GM19372 (cell line): Measurements from ENCODE around the gene AQP9.

ENCODE experiments used
- ATAC-seq: cut with Tn5 transposase; IDR thresholded peaks from one replicate; pipeline ENCODE4 v1.9.1; 2021; ENCODE audit warnings: mild to moderate bottlenecking, low read depth, moderate library complexity; ENCODE audit not compliant: unreplicated experiment

AQP9 gene

DNA sequence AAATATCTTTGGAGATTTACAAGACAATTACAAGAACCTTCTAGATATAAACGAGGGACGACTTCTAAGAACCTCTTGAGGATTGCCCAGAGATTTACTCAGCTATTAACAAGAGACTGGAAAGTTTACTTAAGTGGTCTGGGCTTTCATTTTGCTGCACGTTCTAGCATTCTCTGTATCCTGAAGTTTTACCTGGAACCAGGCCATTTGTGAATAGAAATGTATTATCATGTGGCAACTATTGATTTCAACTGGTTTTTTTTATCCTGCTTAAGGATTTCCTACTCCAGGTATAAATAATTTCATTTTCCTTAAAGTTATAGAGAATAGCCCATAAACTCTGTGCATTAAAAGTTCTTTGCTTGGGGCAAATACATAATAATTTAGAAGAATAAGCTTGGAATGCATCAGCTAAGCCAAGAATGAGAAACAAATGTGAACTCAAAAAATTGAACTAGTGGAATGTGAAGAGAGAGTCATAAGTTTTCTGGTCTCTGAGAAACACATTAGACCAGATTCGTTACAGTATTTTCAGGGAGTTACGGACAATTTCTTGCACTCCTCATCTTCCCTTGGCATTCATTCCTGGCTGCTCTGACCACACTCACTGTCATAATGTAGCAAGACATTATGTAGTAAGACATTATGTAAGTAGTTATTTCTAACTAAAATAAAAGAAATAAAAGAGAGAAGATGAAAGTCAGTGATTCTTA lies 1.3 kb downstream of the AQP9 start:
- no peak for ATAC-seq

GRCh38 chr15:58139989-58140522 lies 1.9 kb downstream of the AQP9 start:
- ATAC-seq: no peak

DNA sequence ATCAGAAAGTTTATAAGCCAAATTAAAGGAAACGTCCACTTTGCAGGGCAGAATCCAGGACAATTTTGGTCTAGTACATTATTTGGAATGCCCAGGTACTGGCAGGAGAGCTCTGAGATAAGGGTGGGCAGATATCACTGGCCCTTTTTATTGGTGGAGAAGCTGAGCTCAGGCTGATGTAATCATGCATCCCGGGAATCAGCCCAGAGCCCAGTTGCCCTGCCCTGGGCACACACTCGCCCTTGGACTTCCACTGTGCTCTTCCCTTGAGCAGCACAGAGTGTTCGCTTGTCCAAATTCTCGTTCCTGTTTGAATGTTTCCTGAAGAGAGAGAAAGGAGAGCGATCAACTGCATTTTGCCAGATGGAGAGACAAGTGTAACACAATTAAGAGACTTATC lies 3.7 kb downstream of the AQP9 start:
- ATAC-seq: no peak

- ATAC-seq: no peak
Observed at GRCh38 chr15:58142827-58143461, 4.8 kb downstream of the AQP9 start.

GRCh38 chr15:58145606-58146005 lies 7.4 kb downstream of the AQP9 start:
- no peak for ATAC-seq

DNA sequence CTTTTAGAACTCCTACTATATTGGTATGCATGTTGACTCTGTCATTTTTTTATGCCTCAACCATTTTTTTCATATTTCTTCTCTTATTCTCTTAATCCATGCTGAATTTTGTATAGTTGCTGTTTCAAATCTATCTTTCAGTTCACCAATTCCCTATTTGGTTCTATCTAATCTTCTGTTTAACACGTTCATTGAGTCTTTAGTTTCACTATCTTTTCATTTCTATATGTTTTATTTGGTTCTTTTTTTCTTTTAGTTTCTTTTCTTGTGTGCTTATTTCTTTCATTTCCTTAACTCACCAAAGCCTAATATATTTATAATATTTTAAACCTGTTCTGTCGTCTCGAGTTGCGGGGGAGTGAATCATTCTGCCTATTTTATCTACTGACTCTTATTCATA lies 8.0 kb downstream of the AQP9 start:
- no peak for ATAC-seq

DNA sequence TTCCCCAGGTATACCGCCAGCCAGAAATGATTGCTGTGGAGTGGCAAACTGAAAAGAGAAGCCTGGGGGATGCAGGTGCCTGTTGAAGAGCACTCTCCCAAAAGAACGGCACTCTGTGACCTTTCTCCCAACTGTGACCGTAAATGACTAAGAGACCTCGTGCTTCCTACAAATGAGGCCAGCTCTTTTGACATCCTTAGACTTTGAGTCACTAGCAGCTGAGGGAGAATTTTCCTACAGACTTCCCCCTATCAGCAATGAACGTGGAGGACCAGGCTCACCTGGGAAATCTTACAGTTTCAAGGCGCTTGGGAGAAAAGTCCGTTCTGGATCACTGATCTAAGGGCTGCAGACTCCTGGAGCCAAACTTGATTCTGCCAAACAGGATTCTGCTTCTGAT lies 8.6 kb downstream of the AQP9 start:
- ATAC-seq: no peak

GRCh38 chr15:58147171-58147611 lies 9.0 kb downstream of the AQP9 start:
- no peak for ATAC-seq

DNA sequence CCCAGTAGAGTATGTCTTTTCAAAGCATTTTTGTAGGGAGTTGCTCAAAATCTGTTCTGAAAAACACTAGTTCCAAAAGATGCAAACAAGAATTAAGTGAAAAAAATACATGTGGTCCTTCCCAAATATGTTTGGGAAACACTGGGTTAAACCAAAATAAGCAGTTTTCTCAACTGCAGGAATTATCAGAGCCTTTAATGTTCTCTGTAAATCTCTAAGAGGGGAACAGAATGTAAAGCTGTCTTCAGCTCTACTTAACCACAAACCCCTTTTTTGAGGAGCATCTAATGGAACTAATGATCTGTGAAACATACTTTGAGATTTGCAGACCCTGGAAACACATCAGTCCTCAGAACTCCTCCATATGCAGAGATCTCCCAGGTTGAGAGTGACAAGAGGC lies 9.9 kb downstream of the AQP9 start:
- no peak for ATAC-seq

DNA sequence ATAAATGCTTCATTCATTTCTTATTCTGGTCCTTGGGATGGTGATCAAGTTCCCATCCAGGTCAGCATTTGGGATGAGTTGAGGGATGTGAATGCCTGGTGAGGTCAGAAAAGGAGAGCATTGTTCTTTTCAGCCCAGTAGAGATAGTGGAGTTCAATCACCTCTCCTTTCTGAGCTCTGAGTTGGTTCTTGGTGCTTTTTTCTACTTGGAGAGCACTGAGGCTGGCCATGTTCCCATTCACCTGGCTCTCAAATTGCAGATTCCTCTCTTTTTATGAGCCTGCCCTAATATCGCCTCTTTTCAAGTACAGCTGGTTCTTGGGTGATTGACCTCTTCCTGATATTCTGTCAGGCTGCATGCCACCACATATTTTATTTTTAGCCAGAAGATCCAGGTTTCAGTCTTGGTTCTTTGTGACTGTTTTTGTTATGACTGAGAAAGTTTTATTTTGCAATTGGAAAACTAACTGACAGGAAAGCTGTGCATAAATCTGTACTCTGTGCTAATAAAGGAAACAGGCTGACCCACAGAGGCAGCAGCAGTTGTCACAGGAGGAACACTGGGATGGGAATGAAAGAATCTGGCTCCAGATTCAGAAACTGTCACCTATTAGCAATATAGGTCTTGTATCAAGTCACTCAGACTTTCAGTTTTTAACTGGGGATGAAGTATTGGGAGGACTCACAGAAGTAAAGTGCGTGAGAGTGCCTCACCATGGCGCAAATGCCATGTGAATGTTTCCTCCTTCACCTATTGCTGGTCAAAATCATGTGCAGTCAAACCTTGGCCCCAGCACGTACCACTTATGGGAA lies 10.7 kb downstream of the AQP9 start:
- no peak for ATAC-seq

GRCh38 chr15:58154769-58155168 lies 16.6 kb downstream of the AQP9 start:
- no peak for ATAC-seq

- ATAC-seq: no peak
Observed at GRCh38 chr15:58159827-58160386, 21.7 kb downstream of the AQP9 start.

DNA sequence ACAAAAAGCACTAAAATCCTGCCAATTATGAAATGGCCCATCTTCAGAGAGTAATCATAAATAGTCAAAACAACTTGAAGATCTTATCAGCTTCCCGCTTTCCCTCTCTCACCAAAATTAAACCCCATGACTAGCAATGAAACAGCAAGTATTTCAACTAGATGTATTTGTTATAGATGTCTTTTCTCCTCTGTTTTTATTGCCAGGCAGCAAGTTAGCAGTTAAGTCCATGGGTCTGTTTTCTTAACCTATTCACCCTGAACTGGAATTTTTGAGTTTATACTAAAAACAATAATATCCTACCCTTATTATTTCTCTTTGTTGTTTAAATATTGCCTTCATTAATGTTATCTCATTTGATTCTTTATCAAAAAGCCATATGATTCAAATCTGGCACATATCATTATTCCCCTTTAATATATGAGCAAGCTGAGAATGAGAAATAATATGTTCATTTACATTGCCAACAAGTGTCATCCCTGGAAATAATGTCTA lies 23.3 kb downstream of the AQP9 start:
- no peak for ATAC-seq

- ATAC-seq: no peak
Observed at GRCh38 chr15:58163985-58164384, 25.8 kb downstream of the AQP9 start.

GRCh38 chr15:58164926-58165325 lies 26.7 kb downstream of the AQP9 start:
- ATAC-seq: no peak

GRCh38 chr15:58165661-58166060 lies 27.5 kb downstream of the AQP9 start:
- ATAC-seq: no peak

- no peak for ATAC-seq
Observed at GRCh38 chr15:58167095-58167691, 29.0 kb downstream of the AQP9 start.

GRCh38 chr15:58169934-58170333 lies 31.8 kb downstream of the AQP9 start:
- no peak for ATAC-seq

DNA sequence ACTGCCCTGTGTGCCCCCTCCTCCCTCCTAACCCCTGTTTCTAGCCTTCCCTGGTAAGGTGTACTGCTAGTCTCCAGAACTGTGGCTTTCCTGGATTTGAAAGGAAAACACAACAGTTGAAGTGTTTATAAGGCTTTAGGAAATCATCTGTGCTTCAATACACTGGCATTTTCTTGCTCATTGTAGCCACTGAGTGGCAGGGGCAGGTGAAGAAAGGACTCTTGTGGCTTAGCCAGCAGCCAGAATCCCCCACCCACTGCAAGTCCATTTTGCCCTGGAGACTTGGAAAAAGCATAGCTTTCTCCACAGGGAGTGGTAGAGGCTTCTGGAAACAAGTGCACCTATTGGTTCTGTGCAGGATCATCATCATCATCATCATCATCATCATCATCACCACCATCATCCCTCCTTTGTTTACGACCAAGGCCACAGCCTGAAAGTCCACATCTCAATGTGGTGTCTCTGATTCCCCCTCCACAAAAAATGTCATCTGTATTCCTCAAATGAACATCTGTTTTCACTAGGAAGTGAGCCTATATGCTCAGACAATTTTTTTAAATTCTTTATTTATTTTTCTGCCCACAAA lies 33.4 kb downstream of the AQP9 start:
- ATAC-seq: no peak

- no peak for ATAC-seq
Observed at GRCh38 chr15:58174709-58175108, 36.5 kb downstream of the AQP9 start.
